NCI-H1092 (cell line): Measurements from ENCODE around the gene SPDYE2.
"Not testable (repeated sequence)": the region's sequence is repeated elsewhere in the genome, so short reads cannot be mapped to it uniquely, and the experiment has no call there.

Experiments
- DNase-seq: peaks from one replicate; lab custom pipeline; 2025; lab: John Stamatoyannopoulos, UW

The SPDYE2 gene

GRCh38 chr7:102550808-102551422 is at the start of gene SPDYE2:
TSS of gene SPDYE2 (plus strand) at chr7:102551226. CDS start at chr7:102553256, 2,030 bp downstream.
- not testable (repeated sequence) for DNase-seq

GRCh38 chr7:102503141-102503540 is 47.9 kb upstream of the SPDYE2 start:
- DNase-seq: not testable (repeated sequence)

GRCh38 chr7:102505298-102506185 is 45.5 kb upstream of the SPDYE2 start:
- DNase-seq: not testable (repeated sequence)

GRCh38 chr7:102507410-102508088 is 43.5 kb upstream of the SPDYE2 start:
- DNase-seq: not testable (repeated sequence)

GRCh38 chr7:102510575-102510974 is 40.5 kb upstream of the SPDYE2 start:
- DNase-seq: not testable (repeated sequence)

GRCh38 chr7:102511860-102512522 is 39.0 kb upstream of the SPDYE2 start:
- not testable (repeated sequence) for DNase-seq

GRCh38 chr7:102512642-102513221 is 38.3 kb upstream of the SPDYE2 start:
- not testable (repeated sequence) for DNase-seq

GRCh38 chr7:102514881-102515721 is 35.9 kb upstream of the SPDYE2 start:
- DNase-seq: not testable (repeated sequence)

- not testable (repeated sequence) for DNase-seq
These were observed 35.1 kb upstream of the SPDYE2 start for GRCh38 chr7:102515889-102516288.

GRCh38 chr7:102516951-102517350 is 34.1 kb upstream of the SPDYE2 start:
- not testable (repeated sequence) for DNase-seq

GRCh38 chr7:102517550-102518147 is 33.4 kb upstream of the SPDYE2 start, which contains the start of gene RASA4B:
TSS of gene RASA4B (minus strand) at chr7:102517777. CDS start at chr7:102517710, 67 bp downstream.
- not testable (repeated sequence) for DNase-seq

- DNase-seq: not testable (repeated sequence)
These were observed 30.2 kb upstream of the SPDYE2 start for GRCh38 chr7:102520797-102521196.

- DNase-seq: not testable (repeated sequence)
These were observed 26.2 kb upstream of the SPDYE2 start for GRCh38 chr7:102524803-102525202.

GRCh38 chr7:102527182-102527581 is 23.8 kb upstream of the SPDYE2 start:
- not testable (repeated sequence) for DNase-seq

- not testable (repeated sequence) for DNase-seq
These were observed 22.9 kb upstream of the SPDYE2 start for GRCh38 chr7:102527822-102528793.

- not testable (repeated sequence) for DNase-seq
These were observed 19.4 kb upstream of the SPDYE2 start for GRCh38 chr7:102531583-102531982.

GRCh38 chr7:102532127-102532526 is 18.9 kb upstream of the SPDYE2 start:
- not testable (repeated sequence) for DNase-seq

- DNase-seq: not testable (repeated sequence)
These were observed 15.9 kb upstream of the SPDYE2 start for GRCh38 chr7:102535062-102535615.
